ENCODE measurements around the gene RASSF5.
A peak's percentile ranks its signal among the peaks of the same experiment; 100 is the strongest.

GRCh38 chr1:206612129-206612876 is 105.0 kb downstream of the RASSF5 start, which contains the start of gene EIF2D:
- peak; percentile 95 for TF ChIP-seq FOXP1 (CRISPR knock-in tag; IDR thresholded peaks at IDR 0.05; ENCODE audit: borderline replicate concordance)
- 0 out of 2 replicates have a peak, but pooled peaks have one; percentile 36 for TF ChIP-seq NR2C2 (CRISPR knock-in tag; IDR thresholded peaks at IDR 0.05)
- TF ChIP-seq MYBL2 (CRISPR knock-in tag; IDR thresholded peaks at IDR 0.05): peak; percentile 89
- TF ChIP-seq IRF1 (CRISPR knock-in tag; IDR thresholded peaks at IDR 0.05): peak; percentile 70; the same call in 1 of the 2 replicates
- TF ChIP-seq ERG (CRISPR knock-in tag; IDR thresholded peaks at IDR 0.05): no peak
- no peak for TF ChIP-seq CDX4 (CRISPR knock-in tag; IDR thresholded peaks at IDR 0.05; ENCODE audit: borderline replicate concordance)
- TF ChIP-seq IRF2 (CRISPR knock-in tag; IDR thresholded peaks at IDR 0.05; ENCODE audit: borderline replicate concordance, low read depth): no peak; the same call in 1 of the 2 replicates
- TF ChIP-seq CTCF (IDR thresholded peaks at IDR 0.05): peak; percentile 88
- TF ChIP-seq SMAD3 (CRISPR knock-in tag; IDR thresholded peaks at IDR 0.05; ENCODE audit: borderline replicate concordance): no peak
- TF ChIP-seq ETV6 (CRISPR knock-in tag; IDR thresholded peaks at IDR 0.05): 0 out of 2 replicates have a peak, but pooled peaks have one; percentile 93

Measured in WTC11 (cell line).